Measurements from ENCODE around the gene WDR59. TPM values are rescaled to one million over a fixed set of nuclear protein-coding genes. Genes with fewer than 3 reads are reported as not detected.

WDR59 gene
- total and polyA plus RNA-seq, 2 experiments from 2014 or later, result 38.7 to 54.5 TPM

- TF ChIP-seq CREB1 (CRISPR knock-in tag; IDR thresholded peaks at IDR 0.05; ENCODE audit: low read depth) (no peak), EZH2 (IDR thresholded peaks at IDR 0.05; ENCODE audit: low read depth, unreplicated experiment) (no peak), ZNF331 (CRISPR knock-in tag; IDR thresholded peaks at IDR 0.05; ENCODE audit: low read depth) (no peak), ETS1 (IDR thresholded peaks at IDR 0.05) (no peak)
- TF ChIP-seq, protein P1, sequence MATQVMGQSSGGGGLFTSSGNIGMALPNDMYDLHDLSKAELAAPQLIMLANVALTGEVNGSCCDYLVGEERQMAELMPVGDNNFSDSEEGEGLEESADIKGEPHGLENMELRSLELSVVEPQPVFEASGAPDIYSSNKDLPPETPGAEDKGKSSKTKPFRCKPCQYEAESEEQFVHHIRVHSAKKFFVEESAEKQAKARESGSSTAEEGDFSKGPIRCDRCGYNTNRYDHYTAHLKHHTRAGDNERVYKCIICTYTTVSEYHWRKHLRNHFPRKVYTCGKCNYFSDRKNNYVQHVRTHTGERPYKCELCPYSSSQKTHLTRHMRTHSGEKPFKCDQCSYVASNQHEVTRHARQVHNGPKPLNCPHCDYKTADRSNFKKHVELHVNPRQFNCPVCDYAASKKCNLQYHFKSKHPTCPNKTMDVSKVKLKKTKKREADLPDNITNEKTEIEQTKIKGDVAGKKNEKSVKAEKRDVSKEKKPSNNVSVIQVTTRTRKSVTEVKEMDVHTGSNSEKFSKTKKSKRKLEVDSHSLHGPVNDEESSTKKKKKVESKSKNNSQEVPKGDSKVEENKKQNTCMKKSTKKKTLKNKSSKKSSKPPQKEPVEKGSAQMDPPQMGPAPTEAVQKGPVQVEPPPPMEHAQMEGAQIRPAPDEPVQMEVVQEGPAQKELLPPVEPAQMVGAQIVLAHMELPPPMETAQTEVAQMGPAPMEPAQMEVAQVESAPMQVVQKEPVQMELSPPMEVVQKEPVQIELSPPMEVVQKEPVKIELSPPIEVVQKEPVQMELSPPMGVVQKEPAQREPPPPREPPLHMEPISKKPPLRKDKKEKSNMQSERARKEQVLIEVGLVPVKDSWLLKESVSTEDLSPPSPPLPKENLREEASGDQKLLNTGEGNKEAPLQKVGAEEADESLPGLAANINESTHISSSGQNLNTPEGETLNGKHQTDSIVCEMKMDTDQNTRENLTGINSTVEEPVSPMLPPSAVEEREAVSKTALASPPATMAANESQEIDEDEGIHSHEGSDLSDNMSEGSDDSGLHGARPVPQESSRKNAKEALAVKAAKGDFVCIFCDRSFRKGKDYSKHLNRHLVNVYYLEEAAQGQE (IDR thresholded peaks at IDR 0.05; ENCODE audit: unreplicated experiment), result no peak
Measured at GRCh38 chr16:74929636-74930035, 55.3 kb downstream of the WDR59 start (continued).

DNA sequence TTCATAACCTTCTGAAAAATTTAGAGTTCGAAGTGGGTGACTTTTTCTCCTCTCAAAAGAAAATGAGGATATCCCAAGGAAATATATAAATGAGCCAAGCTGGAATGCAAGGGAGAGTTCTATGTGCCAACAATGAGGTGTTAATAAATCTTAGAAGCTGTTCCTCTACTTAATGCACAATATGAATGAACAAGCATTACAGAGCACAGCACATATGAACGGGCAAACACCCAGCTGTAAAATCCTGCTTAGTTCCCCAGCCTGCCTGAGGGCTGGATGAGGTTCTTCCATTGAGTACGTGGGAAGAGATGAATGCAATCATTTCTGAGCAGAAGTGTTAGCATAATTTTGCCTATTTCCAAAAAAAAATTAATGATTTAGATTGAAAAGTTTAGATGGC lies 58.1 kb downstream of the WDR59 start:
- Histone ChIP-seq H3K27ac (ENCODE audit: low read depth) (no peak overlapping the region; the same call in 1 of the 2 replicates), H3K4me1 (ENCODE audit: insufficient read depth) (no peaks in the 10 kb centered on the region), H3K4me3 (no peak overlapping the region), H3K36me3 (ENCODE audit: insufficient read depth) (peaks cover 12% of the 10 kb centered on the region), H3K9me2 (ENCODE audit: insufficient read depth) (no peaks in the 10 kb centered on the region), H3K79me2 (replicated peaks; ENCODE audit: insufficient read depth) (no peaks in the 10 kb centered on the region), H4K20me1 (replicated peaks; ENCODE audit: insufficient read depth) (peaks cover 8% of the 10 kb centered on the region; the same call in 1 of the 2 replicates), H2AFZ (no peak overlapping the region), H3K4me2 (no peak overlapping the region), H3K27me3 (ENCODE audit: insufficient read depth) (no peaks in the 10 kb centered on the region), H3F3A (replicated peaks; ENCODE audit: low read depth) (no peaks in the 10 kb centered on the region)
- DNase-seq (ENCODE audit: low spot score), result no peak
- ATAC-seq, result no peak
- H3K9me3 Mint-ChIP-seq, result no peaks in the 10 kb centered on the region
- no peaks in the 10 kb centered on the region for H3K4me1 Mint-ChIP-seq
- H3K36me3 Mint-ChIP-seq (ENCODE audit: low read depth), result peaks cover 23% of the 10 kb centered on the region
- H3K27ac Mint-ChIP-seq, result no peak overlapping the region
- no peak overlapping the region for H3K4me3 Mint-ChIP-seq
- peaks cover 3% of the 10 kb centered on the region for H3K27me3 Mint-ChIP-seq (ENCODE audit: insufficient read depth, low read depth, poor library complexity)
- TF ChIP-seq, protein P2, sequence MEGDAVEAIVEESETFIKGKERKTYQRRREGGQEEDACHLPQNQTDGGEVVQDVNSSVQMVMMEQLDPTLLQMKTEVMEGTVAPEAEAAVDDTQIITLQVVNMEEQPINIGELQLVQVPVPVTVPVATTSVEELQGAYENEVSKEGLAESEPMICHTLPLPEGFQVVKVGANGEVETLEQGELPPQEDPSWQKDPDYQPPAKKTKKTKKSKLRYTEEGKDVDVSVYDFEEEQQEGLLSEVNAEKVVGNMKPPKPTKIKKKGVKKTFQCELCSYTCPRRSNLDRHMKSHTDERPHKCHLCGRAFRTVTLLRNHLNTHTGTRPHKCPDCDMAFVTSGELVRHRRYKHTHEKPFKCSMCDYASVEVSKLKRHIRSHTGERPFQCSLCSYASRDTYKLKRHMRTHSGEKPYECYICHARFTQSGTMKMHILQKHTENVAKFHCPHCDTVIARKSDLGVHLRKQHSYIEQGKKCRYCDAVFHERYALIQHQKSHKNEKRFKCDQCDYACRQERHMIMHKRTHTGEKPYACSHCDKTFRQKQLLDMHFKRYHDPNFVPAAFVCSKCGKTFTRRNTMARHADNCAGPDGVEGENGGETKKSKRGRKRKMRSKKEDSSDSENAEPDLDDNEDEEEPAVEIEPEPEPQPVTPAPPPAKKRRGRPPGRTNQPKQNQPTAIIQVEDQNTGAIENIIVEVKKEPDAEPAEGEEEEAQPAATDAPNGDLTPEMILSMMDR (conservative IDR thresholded peaks at IDR 0.05; ENCODE audit: low read depth in 2 of 2), result no peak
- no peak for TF ChIP-seq NANOG (IDR thresholded peaks at IDR 0.05; ENCODE audit: borderline replicate concordance)
- no peak for TF ChIP-seq POLR2AphosphoS5 (IDR thresholded peaks at IDR 0.05; ENCODE audit: low read depth)
- no peak for TF ChIP-seq ETS1 (IDR thresholded peaks at IDR 0.05)
- TF ChIP-seq, protein P3, sequence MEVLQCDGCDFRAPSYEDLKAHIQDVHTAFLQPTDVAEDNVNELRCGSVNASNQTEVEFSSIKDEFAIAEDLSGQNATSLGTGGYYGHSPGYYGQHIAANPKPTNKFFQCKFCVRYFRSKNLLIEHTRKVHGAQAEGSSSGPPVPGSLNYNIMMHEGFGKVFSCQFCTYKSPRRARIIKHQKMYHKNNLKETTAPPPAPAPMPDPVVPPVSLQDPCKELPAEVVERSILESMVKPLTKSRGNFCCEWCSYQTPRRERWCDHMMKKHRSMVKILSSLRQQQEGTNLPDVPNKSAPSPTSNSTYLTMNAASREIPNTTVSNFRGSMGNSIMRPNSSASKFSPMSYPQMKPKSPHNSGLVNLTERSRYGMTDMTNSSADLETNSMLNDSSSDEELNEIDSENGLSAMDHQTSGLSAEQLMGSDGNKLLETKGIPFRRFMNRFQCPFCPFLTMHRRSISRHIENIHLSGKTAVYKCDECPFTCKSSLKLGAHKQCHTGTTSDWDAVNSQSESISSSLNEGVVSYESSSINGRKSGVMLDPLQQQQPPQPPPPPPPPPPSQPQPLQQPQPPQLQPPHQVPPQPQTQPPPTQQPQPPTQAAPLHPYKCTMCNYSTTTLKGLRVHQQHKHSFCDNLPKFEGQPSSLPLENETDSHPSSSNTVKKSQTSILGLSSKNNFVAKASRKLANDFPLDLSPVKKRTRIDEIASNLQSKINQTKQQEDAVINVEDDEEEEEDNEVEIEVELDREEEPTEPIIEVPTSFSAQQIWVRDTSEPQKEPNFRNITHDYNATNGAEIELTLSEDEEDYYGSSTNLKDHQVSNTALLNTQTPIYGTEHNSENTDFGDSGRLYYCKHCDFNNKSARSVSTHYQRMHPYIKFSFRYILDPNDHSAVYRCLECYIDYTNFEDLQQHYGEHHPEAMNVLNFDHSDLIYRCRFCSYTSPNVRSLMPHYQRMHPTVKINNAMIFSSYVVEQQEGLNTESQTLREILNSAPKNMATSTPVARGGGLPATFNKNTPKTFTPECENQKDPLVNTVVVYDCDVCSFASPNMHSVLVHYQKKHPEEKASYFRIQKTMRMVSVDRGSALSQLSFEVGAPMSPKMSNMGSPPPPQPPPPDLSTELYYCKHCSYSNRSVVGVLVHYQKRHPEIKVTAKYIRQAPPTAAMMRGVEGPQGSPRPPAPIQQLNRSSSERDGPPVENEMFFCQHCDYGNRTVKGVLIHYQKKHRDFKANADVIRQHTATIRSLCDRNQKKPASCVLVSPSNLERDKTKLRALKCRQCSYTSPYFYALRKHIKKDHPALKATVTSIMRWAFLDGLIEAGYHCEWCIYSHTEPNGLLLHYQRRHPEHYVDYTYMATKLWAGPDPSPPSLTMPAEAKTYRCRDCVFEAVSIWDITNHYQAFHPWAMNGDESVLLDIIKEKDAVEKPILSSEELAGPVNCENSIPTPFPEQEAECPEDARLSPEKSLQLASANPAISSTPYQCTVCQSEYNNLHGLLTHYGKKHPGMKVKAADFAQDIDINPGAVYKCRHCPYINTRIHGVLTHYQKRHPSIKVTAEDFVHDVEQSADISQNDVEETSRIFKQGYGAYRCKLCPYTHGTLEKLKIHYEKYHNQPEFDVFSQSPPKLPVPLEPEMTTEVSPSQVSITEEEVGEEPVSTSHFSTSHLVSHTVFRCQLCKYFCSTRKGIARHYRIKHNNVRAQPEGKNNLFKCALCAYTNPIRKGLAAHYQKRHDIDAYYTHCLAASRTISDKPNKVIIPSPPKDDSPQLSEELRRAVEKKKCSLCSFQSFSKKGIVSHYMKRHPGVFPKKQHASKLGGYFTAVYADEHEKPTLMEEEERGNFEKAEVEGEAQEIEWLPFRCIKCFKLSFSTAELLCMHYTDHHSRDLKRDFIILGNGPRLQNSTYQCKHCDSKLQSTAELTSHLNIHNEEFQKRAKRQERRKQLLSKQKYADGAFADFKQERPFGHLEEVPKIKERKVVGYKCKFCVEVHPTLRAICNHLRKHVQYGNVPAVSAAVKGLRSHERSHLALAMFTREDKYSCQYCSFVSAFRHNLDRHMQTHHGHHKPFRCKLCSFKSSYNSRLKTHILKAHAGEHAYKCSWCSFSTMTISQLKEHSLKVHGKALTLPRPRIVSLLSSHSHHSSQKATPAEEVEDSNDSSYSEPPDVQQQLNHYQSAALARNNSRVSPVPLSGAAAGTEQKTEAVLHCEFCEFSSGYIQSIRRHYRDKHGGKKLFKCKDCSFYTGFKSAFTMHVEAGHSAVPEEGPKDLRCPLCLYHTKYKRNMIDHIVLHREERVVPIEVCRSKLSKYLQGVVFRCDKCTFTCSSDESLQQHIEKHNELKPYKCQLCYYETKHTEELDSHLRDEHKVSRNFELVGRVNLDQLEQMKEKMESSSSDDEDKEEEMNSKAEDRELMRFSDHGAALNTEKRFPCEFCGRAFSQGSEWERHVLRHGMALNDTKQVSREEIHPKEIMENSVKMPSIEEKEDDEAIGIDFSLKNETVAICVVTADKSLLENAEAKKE (CRISPR knock-in tag; IDR thresholded peaks at IDR 0.05), result no peak
- no peak for TF ChIP-seq STAT1 (IDR thresholded peaks at IDR 0.05; ENCODE audit: unreplicated experiment)
- no peak for TF ChIP-seq EZH2phosphoT487 (IDR thresholded peaks at IDR 0.05; ENCODE audit: unreplicated experiment)
- TF ChIP-seq CREB1 (CRISPR knock-in tag; IDR thresholded peaks at IDR 0.05; ENCODE audit: low read depth), result no peak
